CD14-positive monocyte (primary cell): ENCODE measurements around the gene TAF11L13. TPM values are rescaled to one million over a fixed set of nuclear protein-coding genes. Genes with fewer than 3 reads are reported as not detected.
A peak's percentile ranks its signal among the peaks of the same experiment; 100 is the strongest.
"Not testable (repeated sequence)": the region's sequence is repeated elsewhere in the genome, so short reads cannot be mapped to it uniquely, and the experiment has no call there.

Experiments used
- DNase-seq, 3 donors: peaks; one replicate each; pipeline ENCODE4 v3.0.0-alpha.2; 2011 to 2022
- H2AFZ ChIP-seq: 2 replicates; pipeline ENCODE4 v1.6.0; 2012; ENCODE audit warnings: mild to moderate bottlenecking, low read depth, low read length, inconsistent platforms; ENCODE audit not compliant: insufficient read depth, poor library complexity, severe bottlenecking
- H3K27ac ChIP-seq, 2 donors: 1 replicate in 1 of 2; 2 replicates in 1 of 2; pipeline ENCODE4 v1.5.1; 2012 to 2013; ENCODE audit warnings: low read length in 2 of 2, control low read depth in 1 of 2, inconsistent platforms in 1 of 2, low read depth in 1 of 2, mild to moderate bottlenecking in 1 of 2
- H3K27me3 ChIP-seq, 2 donors: one replicate each; pipeline versions ENCODE4 v1.6.0 to v1.6.1; 2011 to 2013; ENCODE audit warnings: low read length in 2 of 2; ENCODE audit not compliant: control insufficient read depth in 2 of 2, insufficient read depth in 2 of 2
- H3K36me3 ChIP-seq, 2 donors: replicated peaks in 1 of 2; 1 replicate in 1 of 2; 2 replicates in 1 of 2; pipeline versions ENCODE4 v1.5.1 to v1.6.1; 2012 to 2013; ENCODE audit warnings: low read length in 2 of 2, control low read depth in 1 of 2, inconsistent platforms in 1 of 2, mild to moderate bottlenecking in 1 of 2; ENCODE audit not compliant: insufficient read depth in 2 of 2, control insufficient read depth in 1 of 2
- H3K4me1 ChIP-seq, 2 donors: 1 replicate in 1 of 2; 2 replicates in 1 of 2; pipeline versions ENCODE4 v1.5.1 to v1.6.1; 2012 to 2013; ENCODE audit warnings: low read length in 2 of 2, control low read depth in 1 of 2, inconsistent platforms in 1 of 2, mild to moderate bottlenecking in 1 of 2, moderate library complexity in 1 of 2; ENCODE audit not compliant: insufficient read depth in 2 of 2, control insufficient read depth in 1 of 2
- H3K4me2 ChIP-seq: replicated peaks from 2 replicates; pipeline ENCODE3; 2012; ENCODE audit warnings: low read length, moderate library complexity, mild to moderate bottlenecking; ENCODE audit not compliant: poor library complexity, severe bottlenecking; ENCODE audit errors: extremely low read depth
- H3K4me3 ChIP-seq, 3 experiments: fragments of 200-600 bp in 1 of 3; sonication (generic) in 1 of 3; replicated peaks in 1 of 3; 1 replicate in 2 of 3; 2 replicates in 1 of 3; pipeline ENCODE4 v1.5.1; 2011 to 2013; ENCODE audit warnings: low read length in 3 of 3, mild to moderate bottlenecking in 3 of 3, control low read depth in 2 of 3, low read depth in 2 of 3, inconsistent platforms in 1 of 3, moderate library complexity in 1 of 3
- H3K79me2 ChIP-seq: 2 replicates; pipeline ENCODE4 v1.6.0; 2012; ENCODE audit warnings: mild to moderate bottlenecking, control low read depth, inconsistent platforms, low read length, moderate library complexity; ENCODE audit not compliant: insufficient read depth
- H3K9ac ChIP-seq: 2 replicates; pipeline ENCODE4 v1.6.0; 2017; ENCODE audit warnings: low read length, mild to moderate bottlenecking; ENCODE audit not compliant: insufficient read depth, poor library complexity, severe bottlenecking
- H3K9me3 ChIP-seq, 2 donors: replicated peaks in 1 of 2; 1 replicate in 1 of 2; 2 replicates in 1 of 2; pipeline versions ENCODE4 v1.5.1 to v1.6.1; 2012 to 2013; ENCODE audit warnings: low read length in 2 of 2, control low read depth in 1 of 2; ENCODE audit not compliant: control insufficient read depth in 1 of 2, insufficient read depth in 1 of 2
- H4K20me1 ChIP-seq: 2 replicates; pipeline ENCODE4 v1.6.0; 2012; ENCODE audit warnings: mild to moderate bottlenecking, low read length, control low read depth, moderate library complexity; ENCODE audit not compliant: insufficient read depth
- H3K27ac Mint-ChIP-seq, 7 donors: one replicate each; pipeline ENCODE4 v1.8.0; 2020; ENCODE audit warnings: mild to moderate bottlenecking in 7 of 7, mixed read lengths in 7 of 7, moderate library complexity in 6 of 7, inconsistent platforms in 2 of 7
- H3K27me3 Mint-ChIP-seq, 3 donors: one replicate each; pipeline ENCODE4 v1.8.0; 2021 to 2022; ENCODE audit warnings: low read depth in 3 of 3, mild to moderate bottlenecking in 3 of 3, mixed read lengths in 3 of 3, moderate library complexity in 3 of 3, inconsistent platforms in 1 of 3
- H3K36me3 Mint-ChIP-seq, 2 donors: one replicate each; pipeline ENCODE4 v1.8.0; 2020; ENCODE audit warnings: mixed read lengths in 2 of 2, inconsistent platforms in 1 of 2, mild to moderate bottlenecking in 1 of 2
- H3K4me1 Mint-ChIP-seq: one replicate; pipeline ENCODE4 v1.8.0; 2020; ENCODE audit warnings: mild to moderate bottlenecking, mixed read lengths
- H3K4me3 Mint-ChIP-seq, 2 donors: one replicate each; pipeline ENCODE4 v1.8.0; 2020; ENCODE audit warnings: mild to moderate bottlenecking in 2 of 2, mixed read lengths in 2 of 2, moderate library complexity in 1 of 2
- H3K9me3 Mint-ChIP-seq, 7 donors: one replicate each; pipeline ENCODE4 v1.8.0; 2020 to 2022; ENCODE audit warnings: mixed read lengths in 7 of 7, mild to moderate bottlenecking in 6 of 7, moderate library complexity in 6 of 7, inconsistent platforms in 2 of 7
- WGBS: methylation state at CpG from one replicate; pipeline ENCODE4 v1.1.5; 2013; ENCODE audit warnings: missing lambda C conversion rate; ENCODE audit not compliant: insufficient coverage; 5-methylcytosine and 5-hydroxymethylcytosine counted together
- intact Hi-C, 2 donors: fragments of 100-400 bp; cut with micrococcal nuclease; formaldehyde crosslinking; loops; one replicate each; pipeline versions ENCODE4 v1.15.0 to v1.15.1; 2023
- polyA plus RNA-seq, 3 donors: library from polyadenylated mRNA; depleted of rRNA in 1 of 3; unstranded in 2 of 3; stranded (reverse) in 1 of 3; fragments of 300-500 nt in 2 of 3; fragments of >200 nt in 1 of 3; fragmentation: Illumina TruSeq in 2 of 3; gene quantifications; 1 replicate in 2 of 3; 2 replicates in 1 of 3; pipeline ENCODE4 v1.2.3, GENCODE V29; 2012 to 2021
- TF ChIP-seq, protein P1 (sequence below): fragments of 200-600 bp; IDR thresholded peaks from one replicate; pipeline ENCODE4 v1.8.0; 2022; ENCODE audit warnings: antibody characterized with exemption, mild to moderate bottlenecking

TAF11L13 gene
- polyA plus RNA-seq, 3 donors: not detected

DNA sequence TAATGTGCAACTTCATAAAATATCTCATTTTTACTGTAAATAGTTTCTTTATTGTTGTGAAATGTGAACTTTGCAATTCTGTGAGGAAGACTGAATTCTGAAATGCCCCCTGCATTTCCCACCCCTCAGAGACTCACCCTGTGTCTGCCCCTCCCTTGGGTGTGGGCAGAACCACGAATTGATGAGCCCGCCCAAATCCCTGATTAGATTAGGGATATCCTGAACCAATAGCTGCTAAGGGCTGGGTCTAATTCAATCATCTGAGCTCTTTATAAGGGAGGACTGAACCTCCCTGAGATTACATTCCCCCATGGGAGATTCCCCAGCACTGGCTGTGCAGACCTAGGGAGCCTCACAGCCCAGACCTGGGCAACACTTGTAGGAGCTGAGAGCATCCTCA lies 21.8 kb upstream of the TAF11L13 start, which contains the start of gene TAF11L12:
TSS of gene TAF11L12 (plus strand) at position 301 of the 400 bp plus-strand sequence.
- H3K4me3 ChIP-seq, DNase-seq, H3K79me2 ChIP-seq, H3K9ac ChIP-seq, H4K20me1 ChIP-seq, H3K27ac ChIP-seq, H3K4me1 ChIP-seq, H3K4me2 ChIP-seq, H3K36me3 Mint-ChIP-seq, intact Hi-C loops, H3K27me3 Mint-ChIP-seq, H2AFZ ChIP-seq, H3K4me3 Mint-ChIP-seq, H3K36me3 ChIP-seq, H3K4me1 Mint-ChIP-seq, H3K27me3 ChIP-seq: not testable (repeated sequence)
- Mint-ChIP-seq H3K9me3 (peaks cover 3 to 19% (median 10%) of the 10 kb centered on the region in 7 donors), H3K27ac (peak within 1 kb of the TSS in 1 of 7 donors; percentile 20)
- peaks cover 0 to 12% of the 10 kb centered on the region in 2 donors for H3K9me3 ChIP-seq
- WGBS: no CpG with 5 or more reads among the region's 2 CpGs

DNA sequence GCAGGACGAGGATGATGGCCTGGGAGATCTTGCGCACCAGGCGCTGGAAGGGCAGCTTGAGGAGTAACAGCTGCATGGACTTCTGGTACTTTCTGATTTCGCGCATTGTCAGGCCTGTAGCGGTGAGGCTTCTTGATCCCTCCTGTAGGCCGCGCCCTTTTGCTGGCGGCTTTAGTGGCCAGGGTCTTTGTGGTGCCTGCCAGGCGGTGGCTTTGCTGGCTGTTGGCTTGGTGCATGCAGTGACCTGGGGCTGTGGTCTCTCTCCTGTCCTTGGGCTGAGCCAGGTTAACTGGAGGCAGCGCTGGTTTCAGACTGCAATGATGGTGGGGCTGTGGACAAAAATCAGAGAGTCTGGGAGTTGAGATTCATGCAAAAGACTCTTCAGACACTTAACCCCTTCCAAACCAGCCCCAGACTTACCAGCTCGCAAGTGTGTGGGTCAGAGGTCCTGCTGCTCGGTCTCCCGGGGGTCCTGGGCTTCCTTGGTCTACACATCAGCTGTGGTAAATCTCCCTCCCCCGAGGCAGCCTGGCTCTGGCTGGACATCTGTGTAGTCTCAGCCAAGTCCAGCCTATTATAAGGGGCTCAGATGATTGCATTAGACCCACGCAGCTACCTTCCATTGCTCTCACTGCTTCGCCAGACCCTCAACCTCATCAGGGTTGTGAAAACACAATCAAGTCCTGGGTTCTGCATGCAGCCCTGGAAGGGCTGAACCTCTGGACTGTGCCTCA lies 16.8 kb upstream of the TAF11L13 start:
- intact Hi-C loops: no loop called here
- 94% methylated on average over 13 of the region's 17 CpGs for WGBS
- Histone ChIP-seq H3K9ac (no peak overlapping the region), H4K20me1 (no peaks in the 10 kb centered on the region), H3K9me3 (peaks cover 0 to 13% of the 10 kb centered on the region in 2 donors), H3K4me2 (no peak overlapping the region), H2AFZ (no peak overlapping the region), H3K27ac (no peak overlapping the region), H3K27me3 (no peaks in the 10 kb centered on the region), H3K4me3 (no peak overlapping the region), H3K79me2 (no peaks in the 10 kb centered on the region), H3K4me1 (no peaks in the 10 kb centered on the region), H3K36me3 (no peaks in the 10 kb centered on the region)
- DNase-seq: no peak
- no peaks in the 10 kb centered on the region for H3K4me1 Mint-ChIP-seq
- no peaks in the 10 kb centered on the region for H3K36me3 Mint-ChIP-seq
- H3K4me3 Mint-ChIP-seq: no peak overlapping the region
- peaks cover 5 to 15% (median 9%) of the 10 kb centered on the region in 7 donors for H3K9me3 Mint-ChIP-seq
- peaks cover 0 to 2% (median 0%) of the 10 kb centered on the region in 3 donors for H3K27me3 Mint-ChIP-seq
- TF ChIP-seq, protein P1, sequence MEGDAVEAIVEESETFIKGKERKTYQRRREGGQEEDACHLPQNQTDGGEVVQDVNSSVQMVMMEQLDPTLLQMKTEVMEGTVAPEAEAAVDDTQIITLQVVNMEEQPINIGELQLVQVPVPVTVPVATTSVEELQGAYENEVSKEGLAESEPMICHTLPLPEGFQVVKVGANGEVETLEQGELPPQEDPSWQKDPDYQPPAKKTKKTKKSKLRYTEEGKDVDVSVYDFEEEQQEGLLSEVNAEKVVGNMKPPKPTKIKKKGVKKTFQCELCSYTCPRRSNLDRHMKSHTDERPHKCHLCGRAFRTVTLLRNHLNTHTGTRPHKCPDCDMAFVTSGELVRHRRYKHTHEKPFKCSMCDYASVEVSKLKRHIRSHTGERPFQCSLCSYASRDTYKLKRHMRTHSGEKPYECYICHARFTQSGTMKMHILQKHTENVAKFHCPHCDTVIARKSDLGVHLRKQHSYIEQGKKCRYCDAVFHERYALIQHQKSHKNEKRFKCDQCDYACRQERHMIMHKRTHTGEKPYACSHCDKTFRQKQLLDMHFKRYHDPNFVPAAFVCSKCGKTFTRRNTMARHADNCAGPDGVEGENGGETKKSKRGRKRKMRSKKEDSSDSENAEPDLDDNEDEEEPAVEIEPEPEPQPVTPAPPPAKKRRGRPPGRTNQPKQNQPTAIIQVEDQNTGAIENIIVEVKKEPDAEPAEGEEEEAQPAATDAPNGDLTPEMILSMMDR: no peak
- H3K27ac Mint-ChIP-seq: no peak overlapping the region
